ENCODE data around the gene CCR3. TPM values are rescaled to one million over a fixed set of nuclear protein-coding genes. Genes with fewer than 3 reads are reported as not detected.

CCR3 gene
- total and polyA plus RNA-seq, 2 experiments from 2014 or later: not detected

- TF ChIP-seq JUNB (IDR thresholded peaks at IDR 0.05; ENCODE audit: unreplicated experiment) (no peak), ZNF462 (CRISPR knock-in tag; IDR thresholded peaks at IDR 0.05) (no peak), ETS1 (IDR thresholded peaks at IDR 0.05) (no peak), EZH2phosphoT487 (IDR thresholded peaks at IDR 0.05; ENCODE audit: unreplicated experiment) (no peak), POLR2AphosphoS5 (IDR thresholded peaks at IDR 0.05; ENCODE audit: low read depth) (no peak), REST (IDR thresholded peaks at IDR 0.05; ENCODE audit: unreplicated experiment) (no peak), CTCF (conservative IDR thresholded peaks at IDR 0.05; ENCODE audit: low read depth in 2 of 2) (no peak), NANOG (IDR thresholded peaks at IDR 0.05; ENCODE audit: borderline replicate concordance) (no peak), ZNF114 (CRISPR knock-in tag; IDR thresholded peaks at IDR 0.05) (no peak), CREB1 (CRISPR knock-in tag; IDR thresholded peaks at IDR 0.05; ENCODE audit: low read depth) (no peak), EZH2 (IDR thresholded peaks at IDR 0.05; ENCODE audit: low read depth, unreplicated experiment) (no peak), STAT1 (IDR thresholded peaks at IDR 0.05; ENCODE audit: unreplicated experiment) (no peak)
- no peak overlapping the region for H3K4me3 ChIP-seq
- Mint-ChIP-seq H3K27me3 (ENCODE audit: insufficient read depth, low read depth, poor library complexity) (peaks cover 6% of the 10 kb centered on the region), H3K4me1 (no peaks in the 10 kb centered on the region), H3K9me3 (peaks cover 28% of the 10 kb centered on the region), H3K4me3 (no peak overlapping the region), H3K36me3 (ENCODE audit: low read depth) (peaks cover 16% of the 10 kb centered on the region; the same call in 2 of the 3 replicates), H3K27ac (no peak overlapping the region)
- no peak overlapping the region for H2AFZ ChIP-seq
- no peak overlapping the region for H3K4me2 ChIP-seq
- H3K36me3 ChIP-seq (ENCODE audit: insufficient read depth): no peaks in the 10 kb centered on the region
- no peaks in the 10 kb centered on the region for H3K9me2 ChIP-seq (ENCODE audit: insufficient read depth)
- no peaks in the 10 kb centered on the region for H3K79me2 ChIP-seq (replicated peaks; ENCODE audit: insufficient read depth)
- no peaks in the 10 kb centered on the region for H3K4me1 ChIP-seq (ENCODE audit: insufficient read depth)
- H3F3A ChIP-seq (replicated peaks; ENCODE audit: low read depth): no peaks in the 10 kb centered on the region
- ATAC-seq (no peak), DNase-seq (ENCODE audit: low spot score) (no peak)
- no peak overlapping the region for H3K27ac ChIP-seq (ENCODE audit: low read depth)
- no peaks in the 10 kb centered on the region for H4K20me1 ChIP-seq (replicated peaks; ENCODE audit: insufficient read depth)
- H3K27me3 ChIP-seq (ENCODE audit: insufficient read depth): no peaks in the 10 kb centered on the region
These were observed 49.3 kb upstream of the CCR3 start for GRCh38 chr3:46192939-46193338.
